Measurements from ENCODE around the gene MYO9A. TPM values are rescaled to one million over a fixed set of nuclear protein-coding genes. Genes with fewer than 3 reads are reported as not detected.

MYO9A gene
- total RNA-seq, 1 experiment from 2014 or later: 23.0 TPM

- H3K9me3 ChIP-seq (ENCODE audit: control insufficient read depth in 1 of 2, insufficient read depth in 1 of 2, low read depth in 1 of 2, low read length in 2 of 2): no peaks in the 10 kb centered on the region
- H2AFZ ChIP-seq (ENCODE audit: low read depth, low read length, poor library complexity, severe bottlenecking): no peak overlapping the region
- no peak for ATAC-seq
- no peak overlapping the region for H3K4me2 ChIP-seq (ENCODE audit: low read length)
- peaks cover 4 to 6% of the 10 kb centered on the region in 2 experiments; a peak in 3 of 4 replicates for H3K4me1 ChIP-seq (ENCODE audit: control insufficient read depth in 1 of 2, insufficient read depth in 2 of 2, low read length in 2 of 2)
- ChIA-PET POLR2A (no interaction called here), CTCF (no interaction called here), RAD21 (ENCODE audit: low non-redundant PET in 1 of 2, low total read pairs in 2 of 2, uncharacterized antibody in 2 of 2, unreplicated experiment in 2 of 2) (no interaction called here)
- H3K9me2 ChIP-seq (ENCODE audit: insufficient read depth): no peaks in the 10 kb centered on the region
- DNase-seq (ENCODE audit: low read depth, low spot score): no peak
- no peak overlapping the region for H3K27ac ChIP-seq (ENCODE audit: low read depth, low read length)
- no peaks in the 10 kb centered on the region for H3K79me2 ChIP-seq (ENCODE audit: insufficient read depth, low read length)
- H3K4me3 ChIP-seq (replicated peaks in 1 of 2; ENCODE audit: low read depth in 1 of 2, low read length in 2 of 2): no peak overlapping the region
- no TSS peak for BruUV-seq (replicated peaks)
- H4K20me1 ChIP-seq (ENCODE audit: insufficient read depth): no peaks in the 10 kb centered on the region
- H3K9ac ChIP-seq (ENCODE audit: low read length): no peak overlapping the region
- H3K36me3 ChIP-seq (ENCODE audit: control insufficient read depth in 1 of 2, insufficient read depth in 2 of 2, low read length in 2 of 2): no peaks in the 10 kb centered on the region
- TF ChIP-seq, protein P1, sequence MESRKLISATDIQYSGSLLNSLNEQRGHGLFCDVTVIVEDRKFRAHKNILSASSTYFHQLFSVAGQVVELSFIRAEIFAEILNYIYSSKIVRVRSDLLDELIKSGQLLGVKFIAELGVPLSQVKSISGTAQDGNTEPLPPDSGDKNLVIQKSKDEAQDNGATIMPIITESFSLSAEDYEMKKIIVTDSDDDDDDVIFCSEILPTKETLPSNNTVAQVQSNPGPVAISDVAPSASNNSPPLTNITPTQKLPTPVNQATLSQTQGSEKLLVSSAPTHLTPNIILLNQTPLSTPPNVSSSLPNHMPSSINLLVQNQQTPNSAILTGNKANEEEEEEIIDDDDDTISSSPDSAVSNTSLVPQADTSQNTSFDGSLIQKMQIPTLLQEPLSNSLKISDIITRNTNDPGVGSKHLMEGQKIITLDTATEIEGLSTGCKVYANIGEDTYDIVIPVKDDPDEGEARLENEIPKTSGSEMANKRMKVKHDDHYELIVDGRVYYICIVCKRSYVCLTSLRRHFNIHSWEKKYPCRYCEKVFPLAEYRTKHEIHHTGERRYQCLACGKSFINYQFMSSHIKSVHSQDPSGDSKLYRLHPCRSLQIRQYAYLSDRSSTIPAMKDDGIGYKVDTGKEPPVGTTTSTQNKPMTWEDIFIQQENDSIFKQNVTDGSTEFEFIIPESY (IDR thresholded peaks at IDR 0.05; ENCODE audit: extremely low read depth, insufficient replicate concordance, low read length): no peak
- TF ChIP-seq RAD21 (IDR thresholded peaks at IDR 0.05; ENCODE audit: low read depth): no peak
- no peak for TF ChIP-seq SP1 (IDR thresholded peaks at IDR 0.05; ENCODE audit: low read depth)
- TF ChIP-seq YY1 (IDR thresholded peaks at IDR 0.05; ENCODE audit: extremely low read depth, insufficient replicate concordance, low read depth, low read length): no peak
- TF ChIP-seq TCF7L2 (IDR thresholded peaks at IDR 0.05; ENCODE audit: borderline replicate concordance, extremely low read depth, insufficient read depth, insufficient read length): no peak
- no peak for TF ChIP-seq CEBPB (IDR thresholded peaks at IDR 0.05; ENCODE audit: low read depth)
- no peak for TF ChIP-seq ELF1 (IDR thresholded peaks at IDR 0.05; ENCODE audit: borderline replicate concordance, low read depth)
- H3K27me3 ChIP-seq (ENCODE audit: insufficient read depth, low read length): no peaks in the 10 kb centered on the region
- intact Hi-C loops (cut with micrococcal nuclease): loop anchor here (10.0 kb wide), 2 partner anchors 425 to 985 kb away; no protein-coding TSS in a partner anchor
Measured at GRCh38 chr15:71809346-71809745, 308.6 kb downstream of the MYO9A start.
